Naive thymus-derived CD4-positive, alpha-beta T cell (primary cell): ENCODE data around the gene GMPPA. TPM values are rescaled to one million over a fixed set of nuclear protein-coding genes. Genes with fewer than 3 reads are reported as not detected.

Source experiments
- ATAC-seq: fragments of 150-1000 bp; cut with Tn5 transposase; 2 replicates; pipeline ENCODE4 v1.10.0; 2021; ENCODE audit warnings: mild to moderate bottlenecking, moderate library complexity
- CTCF ChIA-PET: fragments of 350-600 bp; sonication (Branson Sonifier 250); formaldehyde crosslinking; loops from one replicate; lab custom pipeline; 2021; ENCODE audit warnings: antibody characterized with exemption; lab: Charles Lee
- POLR2A ChIA-PET: fragments of 350-600 bp; sonication (Branson Sonifier 250); formaldehyde crosslinking; loops from one replicate; lab custom pipeline; 2021; ENCODE audit warnings: antibody characterized with exemption, inconsistent platforms; lab: Charles Lee
- DNase-seq, 9 donors: peaks; one replicate each; pipeline versions ENCODE4 v3.0.0 to v3.0.0-alpha.2; 2020 to 2022; ENCODE audit warnings: mixed read lengths in 1 of 9
- H3K27ac ChIP-seq: one replicate; pipeline ENCODE4 v1.7.0; 2013; ENCODE audit warnings: mild to moderate bottlenecking, low read depth, low read length, moderate library complexity
- H3K27me3 ChIP-seq, 2 donors: one replicate each; pipeline ENCODE4 v1.7.0; 2013; ENCODE audit warnings: low read length in 2 of 2, mild to moderate bottlenecking in 2 of 2, moderate library complexity in 2 of 2; ENCODE audit not compliant: control insufficient read depth in 2 of 2, insufficient read depth in 2 of 2
- H3K36me3 ChIP-seq, 3 experiments: 1 replicate in 2 of 3; 2 replicates in 1 of 3; pipeline ENCODE4 v1.7.0; 2013; ENCODE audit warnings: low read length in 3 of 3, mild to moderate bottlenecking in 3 of 3, moderate library complexity in 1 of 3; ENCODE audit not compliant: insufficient read depth in 3 of 3, control insufficient read depth in 2 of 3
- H3K4me1 ChIP-seq, 2 donors: one replicate each; pipeline ENCODE4 v1.7.0; 2013; ENCODE audit warnings: low read length in 2 of 2, mild to moderate bottlenecking in 2 of 2, moderate library complexity in 1 of 2; ENCODE audit not compliant: control insufficient read depth in 2 of 2, insufficient read depth in 2 of 2
- H3K4me3 ChIP-seq: 2 replicates; pipeline ENCODE4 v1.7.0; 2013; ENCODE audit warnings: mild to moderate bottlenecking, low read length
- H3K9me3 ChIP-seq, 3 experiments: 1 replicate in 2 of 3; 2 replicates in 1 of 3; pipeline ENCODE4 v1.7.0; 2013; ENCODE audit warnings: low read length in 3 of 3; ENCODE audit not compliant: control insufficient read depth in 2 of 3
- H3K27ac Mint-ChIP-seq, 9 donors: one replicate each; pipeline ENCODE4 v1.8.0; 2020 to 2022; ENCODE audit warnings: mixed read lengths in 9 of 9, mild to moderate bottlenecking in 8 of 9, moderate library complexity in 5 of 9, inconsistent platforms in 2 of 9
- H3K27me3 Mint-ChIP-seq, 5 donors: one replicate each; pipeline ENCODE4 v1.8.0; 2021 to 2022; ENCODE audit warnings: mixed read lengths in 5 of 5, mild to moderate bottlenecking in 1 of 5
- H3K36me3 Mint-ChIP-seq, 5 donors: one replicate each; pipeline ENCODE4 v1.8.0; 2020 to 2022; ENCODE audit warnings: mixed read lengths in 5 of 5, mild to moderate bottlenecking in 3 of 5, inconsistent platforms in 1 of 5
- H3K4me1 Mint-ChIP-seq, 7 donors: one replicate each; pipeline ENCODE4 v1.8.0; 2020 to 2022; ENCODE audit warnings: mixed read lengths in 7 of 7, mild to moderate bottlenecking in 3 of 7, inconsistent platforms in 1 of 7
- H3K4me3 Mint-ChIP-seq, 10 donors: one replicate each; pipeline ENCODE4 v1.8.0; 2020 to 2022; ENCODE audit warnings: mild to moderate bottlenecking in 10 of 10, mixed read lengths in 10 of 10, moderate library complexity in 6 of 10, inconsistent platforms in 2 of 10
- H3K9me3 Mint-ChIP-seq, 11 donors: one replicate each; pipeline ENCODE4 v1.8.0; 2020 to 2022; ENCODE audit warnings: mixed read lengths in 11 of 11, mild to moderate bottlenecking in 4 of 11, inconsistent platforms in 1 of 11, moderate library complexity in 1 of 11
- intact Hi-C, 2 donors: fragments of 100-400 bp; cut with micrococcal nuclease; formaldehyde crosslinking; loops; one replicate each; pipeline ENCODE4 v1.15.1; 2023
- polyA plus RNA-seq, 2 donors: library from polyadenylated mRNA; unstranded; fragments of 300-500 nt; fragmentation: Illumina TruSeq; gene quantifications; one replicate each; pipeline ENCODE4 v1.2.3, GENCODE V29; 2021
- total RNA-seq, 6 experiments: library from RNA in 5 of 6; stranded (reverse) in 5 of 6; gene quantifications; 1 replicate in 5 of 6; 2 replicates in 1 of 6; pipeline ENCODE4 v1.2.3 and lab custom pipeline; 2021 to 2026

The GMPPA gene
- total RNA-seq (10 to 100 TPM; 22.4 to 58.3 (median 37.2) TPM), polyA plus RNA-seq (10 to 100 TPM; 11.8 to 23.8 TPM), total RNA-seq (lab: John Stamatoyannopoulos, UW) (15.3 reads per million, percentile 45 among the genes with 10 or more reads in this experiment)

- peaks cover 0 to 5% (median 0%) of the 10 kb centered on the region in 3 experiments for H3K36me3 ChIP-seq
- Mint-ChIP-seq H3K4me3 (peak within 1 kb of the TSS; percentile 91 to 99 (median 96)), H3K36me3 (peaks cover 0 to 14% (median 4%) of the 10 kb centered on the region in 5 donors), H3K27me3 (peaks cover 28 to 47% (median 40%) of the 10 kb centered on the region in 5 donors), H3K27ac (peak within 1 kb of the TSS; percentile 76 to 97 (median 86)), H3K9me3 (peaks cover 0 to 2% (median 0%) of the 10 kb centered on the region in 11 donors), H3K4me1 (peaks cover 26 to 42% (median 36%) of the 10 kb centered on the region in 7 donors)
- intact Hi-C loops, result loop anchor here (1.0 to 10.0 kb wide), 21 partner anchors 11 to 1224 kb away; partner anchors contain the start of genes CHPF (in 2 of the 2), CNPPD1 (in 2 of the 2), DNAJB2 (in 2 of the 2) and RETREG2 (in 2 of the 2)
- H3K4me3 ChIP-seq, result peak within 1 kb of the TSS; percentile 85
- ATAC-seq (peak; percentile 94), DNase-seq (peak; percentile 78 to 95 (median 90))
- H3K27me3 ChIP-seq, result peaks cover 4 to 9% of the 10 kb centered on the region in 2 donors
- POLR2A ChIA-PET, result interaction anchor here (0.8 to 1.5 kb wide), 8 partner anchors 9 to 219 kb away, joined by 3 to 5 read pairs (median 4); partner anchors contain the start of genes DNAJB2 and DNPEP
- H3K27ac ChIP-seq, result peak within 1 kb of the TSS; percentile 79
- H3K4me1 ChIP-seq, result peaks cover 19 to 22% of the 10 kb centered on the region in 2 donors
- CTCF ChIA-PET, result interaction anchor here (0.7 to 6.1 kb wide), 3 partner anchors 11 to 30 kb away, joined by 3 to 60 read pairs (median 8); no protein-coding TSS in a partner anchor
- no peaks in the 10 kb centered on the region for H3K9me3 ChIP-seq
Measured at GRCh38 chr2:219498280-219499057, at the start of gene GMPPA. Gene GMPPA (plus strand): TSS chr2:219498891. CDS start chr2:219499976, 1,085 bp downstream.

GRCh38 chr2:219449609-219450008, 49.1 kb upstream of the GMPPA start:
- CTCF ChIA-PET, result no interaction called here
- intact Hi-C loops, result no loop called here
- Histone ChIP-seq H3K36me3 (no peaks in the 10 kb centered on the region), H3K4me3 (no peak overlapping the region), H3K4me1 (no peaks in the 10 kb centered on the region), H3K27me3 (no peaks in the 10 kb centered on the region), H3K9me3 (no peaks in the 10 kb centered on the region), H3K27ac (no peak overlapping the region)
- H3K9me3 Mint-ChIP-seq, result no peaks in the 10 kb centered on the region
- no peak for DNase-seq
- POLR2A ChIA-PET, result no interaction called here
- peaks cover 0 to 15% (median 0%) of the 10 kb centered on the region in 5 donors for H3K36me3 Mint-ChIP-seq
- peak overlapping the region in 1 of 9 donors; percentile 71 for H3K27ac Mint-ChIP-seq
- no peak for ATAC-seq
- H3K27me3 Mint-ChIP-seq, result peaks cover 5 to 45% (median 9%) of the 10 kb centered on the region in 5 donors
- peaks cover 0 to 12% (median 4%) of the 10 kb centered on the region in 7 donors for H3K4me1 Mint-ChIP-seq
- peak overlapping the region in 6 of 10 donors; percentile 6 to 39 (median 24) for H3K4me3 Mint-ChIP-seq

GRCh38 chr2:219451661-219452360, 46.9 kb upstream of the GMPPA start:
- H3K4me3 Mint-ChIP-seq, result no peak overlapping the region
- H3K27me3 Mint-ChIP-seq, result peaks cover 5 to 29% (median 9%) of the 10 kb centered on the region in 5 donors
- no peaks in the 10 kb centered on the region for H3K27me3 ChIP-seq
- no peaks in the 10 kb centered on the region for H3K9me3 Mint-ChIP-seq
- no peaks in the 10 kb centered on the region for H3K9me3 ChIP-seq
- ChIA-PET POLR2A (no interaction called here), CTCF (no interaction called here)
- no peaks in the 10 kb centered on the region for H3K36me3 ChIP-seq
- no peak overlapping the region for H3K27ac ChIP-seq
- ATAC-seq, result peak; percentile 6
- no peak for DNase-seq
- intact Hi-C loops, result no loop called here
- H3K4me3 ChIP-seq, result no peak overlapping the region
- no peak overlapping the region for H3K27ac Mint-ChIP-seq
- H3K4me1 Mint-ChIP-seq, result peaks cover 0 to 10% (median 4%) of the 10 kb centered on the region in 7 donors
- peaks cover 0 to 15% (median 0%) of the 10 kb centered on the region in 5 donors for H3K36me3 Mint-ChIP-seq
- no peaks in the 10 kb centered on the region for H3K4me1 ChIP-seq

- no peak for DNase-seq
- no peak overlapping the region for H3K27ac ChIP-seq
- Mint-ChIP-seq H3K27ac (no peak overlapping the region), H3K36me3 (peaks cover 0 to 15% (median 0%) of the 10 kb centered on the region in 5 donors), H3K27me3 (peaks cover 5 to 26% (median 9%) of the 10 kb centered on the region in 5 donors), H3K9me3 (no peaks in the 10 kb centered on the region), H3K4me1 (peaks cover 0 to 10% (median 4%) of the 10 kb centered on the region in 7 donors), H3K4me3 (no peak overlapping the region)
- no peaks in the 10 kb centered on the region for H3K4me1 ChIP-seq
- ATAC-seq, result no peak
- CTCF ChIA-PET, result no interaction called here
- H3K36me3 ChIP-seq, result no peaks in the 10 kb centered on the region
- no peaks in the 10 kb centered on the region for H3K27me3 ChIP-seq
- POLR2A ChIA-PET, result interaction anchor here (0.6 kb wide), 1 partner anchor 11 kb away, joined by 3 read pairs; no protein-coding TSS in a partner anchor
- intact Hi-C loops, result no loop called here
- no peak overlapping the region for H3K4me3 ChIP-seq
- H3K9me3 ChIP-seq, result no peaks in the 10 kb centered on the region
Measured at GRCh38 chr2:219452361-219453317, 46.1 kb upstream of the GMPPA start.

GRCh38 chr2:219453671-219454590, 44.8 kb upstream of the GMPPA start:
- H3K36me3 Mint-ChIP-seq, result peaks cover 0 to 15% (median 0%) of the 10 kb centered on the region in 5 donors
- H3K9me3 ChIP-seq, result no peaks in the 10 kb centered on the region
- CTCF ChIA-PET, result no interaction called here
- H3K4me1 Mint-ChIP-seq, result peaks cover 0 to 10% (median 6%) of the 10 kb centered on the region in 7 donors
- DNase-seq (no peak), ATAC-seq (no peak)
- H3K4me3 Mint-ChIP-seq, result no peak overlapping the region
- no peak overlapping the region for H3K4me3 ChIP-seq
- no peaks in the 10 kb centered on the region for H3K4me1 ChIP-seq
- no peaks in the 10 kb centered on the region for H3K36me3 ChIP-seq
- H3K27me3 Mint-ChIP-seq, result peaks cover 5 to 26% (median 9%) of the 10 kb centered on the region in 5 donors
- H3K27ac ChIP-seq, result no peak overlapping the region
- POLR2A ChIA-PET, result interaction anchor here (0.6 kb wide), 1 partner anchor 9 kb away, joined by 3 read pairs; no protein-coding TSS in a partner anchor
- H3K27ac Mint-ChIP-seq, result no peak overlapping the region
- intact Hi-C loops, result no loop called here
- no peaks in the 10 kb centered on the region for H3K9me3 Mint-ChIP-seq
- H3K27me3 ChIP-seq, result no peaks in the 10 kb centered on the region
